HEK293 (cell line): ENCODE measurements around the gene ECD.

ENCODE experiments used
- SETDB1 ChIP-seq: IDR thresholded peaks from one replicate; pipeline ENCODE4 v1.6.1; 2017; ENCODE audit warnings: mild to moderate bottlenecking, low read length, moderate library complexity, mixed read lengths; ENCODE audit not compliant: insufficient read length
- YY1 ChIP-seq: fragments of 450-650 bp; formaldehyde crosslinking; IDR thresholded peaks from 2 replicates; pipeline ENCODE4 v1.5.1; 2018; ENCODE audit warnings: missing biosample characterization, missing genetic modification characterization
- TF ChIP-seq, protein P1 (sequence below): fragments of 450-650 bp; formaldehyde crosslinking; IDR thresholded peaks from 2 replicates; pipeline ENCODE4 v1.5.1; 2017; ENCODE audit warnings: missing biosample characterization, mild to moderate bottlenecking, missing genetic modification characterization, moderate library complexity
- TF ChIP-seq, protein P2 (sequence below): fragments of 450-650 bp; formaldehyde crosslinking; IDR thresholded peaks from 2 replicates; pipeline ENCODE4 v1.5.1; 2016; ENCODE audit warnings: missing biosample characterization, missing genetic modification characterization
- TF ChIP-seq, protein P3 (sequence below): fragments of 450-650 bp; IDR thresholded peaks from 2 replicates; pipeline ENCODE4 v1.5.1; 2018; ENCODE audit warnings: missing biosample characterization, missing genetic modification characterization

DNA sequence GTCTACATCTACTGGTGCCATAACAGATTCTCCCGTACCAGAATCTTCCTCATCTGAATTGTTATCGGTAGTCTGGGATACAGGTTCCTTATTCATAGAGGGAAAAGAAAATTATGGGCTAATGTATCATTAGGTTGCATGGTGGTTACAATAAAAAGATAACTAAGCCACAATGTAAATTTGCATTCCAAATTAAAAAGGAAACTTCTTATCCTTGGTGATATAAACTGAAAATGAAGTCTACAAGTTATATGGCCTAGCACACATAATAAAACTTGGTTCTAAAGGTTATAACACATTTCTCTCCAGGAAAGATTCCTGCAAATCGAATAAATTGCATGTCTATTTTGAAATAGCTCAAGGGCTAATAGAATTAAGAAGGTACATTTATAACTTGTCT lies 33.1 kb downstream of the ECD start:
- TF ChIP-seq, protein P1, sequence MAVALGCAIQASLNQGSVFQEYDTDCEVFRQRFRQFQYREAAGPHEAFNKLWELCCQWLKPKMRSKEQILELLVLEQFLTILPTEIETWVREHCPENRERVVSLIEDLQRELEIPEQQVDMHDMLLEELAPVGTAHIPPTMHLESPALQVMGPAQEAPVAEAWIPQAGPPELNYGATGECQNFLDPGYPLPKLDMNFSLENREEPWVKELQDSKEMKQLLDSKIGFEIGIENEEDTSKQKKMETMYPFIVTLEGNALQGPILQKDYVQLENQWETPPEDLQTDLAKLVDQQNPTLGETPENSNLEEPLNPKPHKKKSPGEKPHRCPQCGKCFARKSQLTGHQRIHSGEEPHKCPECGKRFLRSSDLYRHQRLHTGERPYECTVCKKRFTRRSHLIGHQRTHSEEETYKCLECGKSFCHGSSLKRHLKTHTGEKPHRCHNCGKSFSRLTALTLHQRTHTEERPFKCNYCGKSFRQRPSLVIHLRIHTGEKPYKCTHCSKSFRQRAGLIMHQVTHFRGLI, result no peak
- TF ChIP-seq YY1 (tag by site-specific recombination) (no peak), SETDB1 (no peak)
- TF ChIP-seq, protein P2, sequence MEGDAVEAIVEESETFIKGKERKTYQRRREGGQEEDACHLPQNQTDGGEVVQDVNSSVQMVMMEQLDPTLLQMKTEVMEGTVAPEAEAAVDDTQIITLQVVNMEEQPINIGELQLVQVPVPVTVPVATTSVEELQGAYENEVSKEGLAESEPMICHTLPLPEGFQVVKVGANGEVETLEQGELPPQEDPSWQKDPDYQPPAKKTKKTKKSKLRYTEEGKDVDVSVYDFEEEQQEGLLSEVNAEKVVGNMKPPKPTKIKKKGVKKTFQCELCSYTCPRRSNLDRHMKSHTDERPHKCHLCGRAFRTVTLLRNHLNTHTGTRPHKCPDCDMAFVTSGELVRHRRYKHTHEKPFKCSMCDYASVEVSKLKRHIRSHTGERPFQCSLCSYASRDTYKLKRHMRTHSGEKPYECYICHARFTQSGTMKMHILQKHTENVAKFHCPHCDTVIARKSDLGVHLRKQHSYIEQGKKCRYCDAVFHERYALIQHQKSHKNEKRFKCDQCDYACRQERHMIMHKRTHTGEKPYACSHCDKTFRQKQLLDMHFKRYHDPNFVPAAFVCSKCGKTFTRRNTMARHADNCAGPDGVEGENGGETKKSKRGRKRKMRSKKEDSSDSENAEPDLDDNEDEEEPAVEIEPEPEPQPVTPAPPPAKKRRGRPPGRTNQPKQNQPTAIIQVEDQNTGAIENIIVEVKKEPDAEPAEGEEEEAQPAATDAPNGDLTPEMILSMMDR (tag by site-specific recombination), result no peak
- TF ChIP-seq, protein P3, sequence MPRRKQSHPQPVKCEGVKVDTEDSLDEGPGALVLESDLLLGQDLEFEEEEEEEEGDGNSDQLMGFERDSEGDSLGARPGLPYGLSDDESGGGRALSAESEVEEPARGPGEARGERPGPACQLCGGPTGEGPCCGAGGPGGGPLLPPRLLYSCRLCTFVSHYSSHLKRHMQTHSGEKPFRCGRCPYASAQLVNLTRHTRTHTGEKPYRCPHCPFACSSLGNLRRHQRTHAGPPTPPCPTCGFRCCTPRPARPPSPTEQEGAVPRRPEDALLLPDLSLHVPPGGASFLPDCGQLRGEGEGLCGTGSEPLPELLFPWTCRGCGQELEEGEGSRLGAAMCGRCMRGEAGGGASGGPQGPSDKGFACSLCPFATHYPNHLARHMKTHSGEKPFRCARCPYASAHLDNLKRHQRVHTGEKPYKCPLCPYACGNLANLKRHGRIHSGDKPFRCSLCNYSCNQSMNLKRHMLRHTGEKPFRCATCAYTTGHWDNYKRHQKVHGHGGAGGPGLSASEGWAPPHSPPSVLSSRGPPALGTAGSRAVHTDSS (tag by site-specific recombination), result no peak
